SIG-M5 treated with dmso at 0.1 percent for 504 hours (cell line): ENCODE results near the gene ABO.
"Not testable (repeated sequence)": the region's sequence is repeated elsewhere in the genome, so short reads cannot be mapped to it uniquely, and the experiment has no call there.

ENCODE experiments used
- DNase-seq: peaks from one replicate; lab custom pipeline; 2025; ENCODE audit not compliant: unreplicated experiment; lab: John Stamatoyannopoulos, UW

Gene ABO

DNA sequence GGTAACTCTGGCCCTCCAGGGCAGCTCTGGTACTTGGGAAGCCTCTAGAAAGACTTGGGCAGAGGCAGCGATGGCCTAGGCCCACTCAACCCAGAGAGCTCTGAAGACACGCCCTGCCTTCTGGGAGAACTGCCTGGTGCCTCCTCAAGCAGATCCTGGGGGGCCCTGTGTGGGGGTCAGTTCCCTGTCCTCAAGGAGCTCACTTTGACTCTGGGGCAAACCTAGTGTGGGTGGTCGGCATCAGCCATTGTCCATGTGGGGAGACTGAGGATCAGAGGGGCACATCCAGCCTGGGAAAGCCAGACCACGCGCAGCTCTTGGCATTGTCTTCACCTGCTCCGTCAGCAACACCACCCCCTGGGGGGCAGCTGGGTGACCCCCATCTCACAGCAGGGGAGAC lies 28.0 kb downstream of the ABO start:
- DNase-seq, result no peak

DNA sequence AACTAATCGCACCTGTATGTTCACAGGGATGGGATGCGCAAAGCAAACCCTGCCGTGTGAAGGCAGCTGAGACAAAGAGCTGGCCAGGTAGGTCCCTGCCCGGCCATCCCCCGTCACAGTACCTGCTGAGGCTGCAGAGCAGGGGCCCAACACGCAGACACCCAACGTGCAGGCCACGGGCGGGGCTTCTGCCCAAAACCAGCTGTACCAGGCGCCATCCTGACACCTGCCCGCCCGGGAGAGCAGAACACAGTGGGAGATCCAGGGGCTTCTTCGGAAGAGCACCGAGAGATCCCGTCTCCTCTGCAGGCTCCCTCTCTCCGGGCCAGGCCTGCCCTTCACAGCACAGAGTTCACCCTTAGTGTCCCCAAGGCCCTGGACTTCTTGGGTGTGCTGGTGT lies 28.4 kb downstream of the ABO start:
- no peak for DNase-seq

DNA sequence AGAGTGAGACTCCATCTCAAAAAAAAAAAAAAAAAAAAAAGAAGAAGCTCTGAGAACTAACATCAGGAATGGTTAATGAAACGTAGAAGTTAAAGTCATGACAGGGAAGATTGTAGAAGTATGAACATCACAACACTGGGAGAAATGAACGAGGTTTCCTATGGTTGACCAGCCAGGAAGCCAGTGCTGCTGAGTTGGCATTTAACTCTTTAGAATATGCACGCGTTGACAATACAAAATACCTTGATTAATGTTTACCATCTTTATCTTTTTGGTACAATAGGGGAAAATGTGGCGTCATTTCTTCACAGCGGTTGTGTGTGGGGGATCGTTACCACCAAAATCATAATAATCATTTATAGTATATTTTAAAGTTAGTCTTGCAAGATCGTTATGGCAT lies 32.0 kb downstream of the ABO start:
- no peak for DNase-seq

DNA sequence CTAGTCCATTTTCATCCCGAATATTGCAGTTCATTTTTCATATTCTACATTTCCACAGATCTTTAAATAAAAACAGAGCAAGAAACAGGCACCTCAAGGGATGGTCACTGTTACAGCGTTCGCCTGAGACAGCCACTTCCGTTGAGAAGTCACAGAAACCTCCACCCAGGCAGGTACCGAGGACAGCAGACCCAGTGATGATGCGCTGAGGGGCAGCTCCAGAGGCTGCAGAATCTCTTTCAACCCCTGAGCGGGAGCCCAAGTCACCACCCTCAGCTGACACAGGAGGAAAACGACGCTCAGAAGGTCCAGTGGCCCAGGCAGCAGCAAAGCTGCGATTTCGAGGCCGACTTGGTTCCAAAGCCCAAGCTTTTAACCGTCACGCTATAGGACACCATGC lies 32.8 kb downstream of the ABO start:
- no peak for DNase-seq

DNA sequence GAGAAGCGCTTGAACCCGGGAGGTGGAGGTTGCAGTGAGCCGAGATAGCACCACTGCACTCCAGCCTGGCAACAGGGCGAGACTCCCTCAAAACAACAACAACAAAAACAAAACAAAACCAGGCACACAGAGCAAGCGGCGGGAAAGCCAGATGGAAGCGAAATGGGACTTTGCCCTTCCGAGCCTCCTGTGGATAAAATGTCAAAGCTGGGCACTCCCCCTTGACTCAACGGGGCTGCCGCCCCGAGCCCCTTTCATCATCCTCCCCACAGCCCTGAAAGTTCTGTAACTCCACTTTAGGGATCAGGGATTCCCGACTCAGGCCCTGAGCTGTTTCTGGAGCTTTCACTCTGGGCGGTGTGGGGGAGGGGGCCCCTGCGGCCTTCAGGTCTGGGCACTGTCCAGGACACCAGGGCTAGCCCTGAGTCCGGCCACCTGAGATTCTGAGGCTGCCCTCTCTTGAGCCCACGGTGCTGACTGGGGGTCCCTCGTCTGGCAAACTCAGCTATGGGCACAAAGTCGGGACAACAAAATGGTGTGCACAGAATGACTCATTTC lies 35.4 kb downstream of the ABO start:
- DNase-seq, result no peak

DNA sequence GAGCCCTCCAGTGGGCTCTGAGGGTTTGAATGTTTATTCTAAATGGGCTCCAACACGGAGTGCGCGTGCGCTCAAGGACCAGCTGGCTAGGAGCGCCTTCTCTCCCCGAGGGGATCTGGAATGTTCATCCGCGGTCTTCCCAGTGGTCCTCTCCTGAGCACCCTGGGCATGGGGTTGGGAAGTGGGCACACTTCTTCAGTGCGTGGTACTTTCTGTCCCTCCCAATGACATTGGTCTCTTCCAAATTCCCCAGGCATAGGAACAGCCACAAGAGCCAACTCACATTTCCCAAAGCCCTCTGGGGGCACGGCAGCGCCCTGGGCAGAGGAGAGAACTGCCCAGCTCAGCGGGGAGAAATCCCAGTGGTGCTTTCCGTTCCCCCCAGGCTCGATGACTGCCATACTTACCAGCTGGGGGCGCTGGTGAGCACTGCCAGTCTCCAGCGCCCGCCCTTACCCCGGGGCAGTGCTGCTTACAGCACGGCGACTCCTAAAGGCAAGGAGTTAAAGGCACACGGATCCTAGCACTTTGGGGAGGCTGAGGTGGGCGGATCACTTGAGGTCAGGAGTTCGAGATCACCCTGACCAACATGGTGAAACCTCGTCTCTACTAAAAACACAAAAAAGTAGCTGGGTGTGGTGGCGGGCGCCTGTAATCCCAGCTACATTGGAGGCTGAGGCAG lies 36.0 kb downstream of the ABO start:
- peak; percentile 29 for DNase-seq

DNA sequence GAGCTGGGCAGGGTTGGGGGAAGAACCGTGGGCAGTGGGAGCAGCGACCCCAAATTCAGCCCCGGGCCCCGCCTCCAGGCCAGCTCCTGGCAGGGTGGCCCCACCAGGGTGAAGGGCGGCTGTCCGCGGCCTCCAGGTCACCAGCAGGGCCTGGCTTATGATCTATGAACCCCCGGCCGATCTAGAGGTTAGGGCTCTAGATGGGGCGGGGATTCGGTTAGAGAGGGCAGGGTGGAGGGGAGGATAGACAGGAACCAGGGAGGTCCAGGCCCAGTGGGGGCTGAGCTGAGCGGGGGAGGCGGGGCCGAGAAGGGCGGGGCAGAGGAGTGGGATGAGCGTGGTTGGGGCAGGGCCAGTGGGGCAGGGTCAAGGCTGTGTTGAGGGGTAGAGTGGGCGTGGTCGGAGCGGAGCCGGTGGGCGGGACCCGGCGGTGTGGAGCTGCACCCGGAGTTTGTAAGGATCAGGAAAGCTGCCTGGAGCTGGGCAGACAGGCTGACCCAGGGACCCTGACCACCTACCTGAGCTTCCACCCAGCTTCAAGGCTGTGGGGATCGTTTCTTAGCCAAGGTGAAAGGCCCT lies 36.6 kb downstream of the ABO start:
- no peak for DNase-seq

DNA sequence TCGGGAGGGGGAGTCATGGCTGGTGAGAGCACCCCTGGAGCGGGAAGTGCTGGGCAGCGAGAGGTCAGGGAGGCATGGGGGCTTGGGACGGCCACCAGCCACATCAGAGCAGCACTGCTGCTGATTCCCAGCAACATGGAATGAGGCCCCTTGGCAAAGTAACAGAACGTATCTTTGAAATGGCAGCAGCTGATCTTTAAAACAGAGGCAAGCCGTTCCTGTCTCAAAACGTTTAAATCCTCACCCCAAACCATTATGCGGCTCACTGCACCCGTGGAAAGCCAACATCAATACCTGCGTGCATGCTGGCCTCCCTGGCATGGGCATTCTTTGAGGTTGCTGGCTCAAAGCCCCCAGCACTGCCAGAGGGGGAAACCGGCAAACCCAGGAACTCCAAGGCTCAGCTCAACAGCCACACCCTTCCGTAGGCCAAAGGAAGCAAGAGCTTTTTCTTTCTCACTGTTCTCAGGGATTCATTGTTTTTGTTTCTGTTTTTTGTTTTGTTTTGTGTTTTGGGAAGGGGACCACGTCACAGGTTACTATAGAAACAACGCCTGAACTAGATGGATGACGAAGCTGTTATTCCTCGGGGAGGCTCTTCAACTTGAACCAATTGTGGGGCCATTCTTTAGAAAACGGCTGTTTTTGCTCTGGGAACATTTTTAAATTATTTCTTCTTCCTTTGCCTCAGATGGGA lies 37.8 kb downstream of the ABO start:
- DNase-seq, result no peak

DNA sequence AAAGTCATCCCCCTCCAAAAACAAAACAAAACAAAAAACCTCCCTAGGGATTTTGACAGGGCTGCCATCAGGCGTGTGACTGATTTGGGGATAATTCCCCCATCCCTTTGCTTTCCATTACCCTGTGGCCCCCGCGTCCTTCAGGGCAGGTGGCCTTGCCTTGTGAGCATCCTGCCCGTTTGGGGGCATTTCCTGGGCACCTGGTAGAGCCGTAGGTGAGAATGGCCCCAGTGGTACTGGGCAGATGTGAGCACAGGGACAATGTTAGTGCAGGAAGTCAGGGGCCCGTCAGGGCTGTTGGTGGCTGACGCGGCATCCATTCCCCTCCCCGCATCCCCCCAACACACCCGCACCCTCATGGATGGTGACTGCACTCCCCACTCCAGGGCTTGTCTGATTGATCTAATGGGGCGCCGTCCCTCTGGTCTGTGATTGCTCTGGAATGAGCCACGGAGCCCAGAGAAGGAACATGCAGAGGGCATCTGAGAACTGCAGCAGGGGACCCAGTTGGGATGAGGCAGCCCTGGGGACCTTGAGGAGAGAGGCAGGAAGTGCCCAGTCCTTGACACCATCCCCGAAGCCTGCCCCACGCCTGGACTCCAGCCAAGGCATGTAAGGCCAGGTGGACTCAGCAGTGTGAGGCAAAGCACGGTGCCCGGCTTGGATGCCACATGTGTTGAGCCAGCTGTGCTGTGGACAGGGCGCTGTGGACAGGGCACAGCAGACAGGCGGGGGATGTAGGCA lies 38.5 kb downstream of the ABO start:
- not testable (repeated sequence) for DNase-seq

DNA sequence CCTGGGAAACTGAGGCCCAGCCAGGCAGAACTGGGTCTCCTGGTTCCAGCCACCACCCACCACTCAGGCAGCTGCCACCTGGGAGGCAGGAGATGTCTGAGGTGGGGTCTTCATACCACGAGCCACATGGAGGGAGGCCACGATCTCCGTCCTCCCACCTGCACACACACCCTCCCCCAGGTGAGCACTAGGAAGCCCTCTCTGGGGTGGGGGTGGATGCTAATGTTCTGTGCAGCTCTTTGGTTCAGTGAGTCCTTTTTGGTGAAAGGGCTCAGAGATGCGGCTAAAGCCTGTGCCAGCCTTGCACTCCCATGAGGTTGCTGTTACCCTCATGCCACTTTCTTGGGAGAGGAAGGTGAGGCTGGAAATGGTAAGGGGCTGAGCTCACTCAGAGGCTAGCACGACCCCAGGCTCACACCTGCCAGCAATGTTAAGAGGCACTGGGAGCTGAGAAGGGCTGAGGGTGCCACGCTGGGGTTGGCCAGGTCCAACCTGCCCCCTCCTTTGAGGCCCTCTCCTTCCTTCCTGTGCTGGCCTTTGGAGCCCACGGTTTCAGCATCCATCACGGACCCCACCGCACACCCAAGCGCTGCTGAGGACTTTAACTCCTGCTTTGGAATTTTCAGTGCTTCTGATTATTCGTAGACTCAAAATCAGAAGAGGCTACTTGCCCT lies 39.3 kb downstream of the ABO start:
- DNase-seq, result no peak

DNA sequence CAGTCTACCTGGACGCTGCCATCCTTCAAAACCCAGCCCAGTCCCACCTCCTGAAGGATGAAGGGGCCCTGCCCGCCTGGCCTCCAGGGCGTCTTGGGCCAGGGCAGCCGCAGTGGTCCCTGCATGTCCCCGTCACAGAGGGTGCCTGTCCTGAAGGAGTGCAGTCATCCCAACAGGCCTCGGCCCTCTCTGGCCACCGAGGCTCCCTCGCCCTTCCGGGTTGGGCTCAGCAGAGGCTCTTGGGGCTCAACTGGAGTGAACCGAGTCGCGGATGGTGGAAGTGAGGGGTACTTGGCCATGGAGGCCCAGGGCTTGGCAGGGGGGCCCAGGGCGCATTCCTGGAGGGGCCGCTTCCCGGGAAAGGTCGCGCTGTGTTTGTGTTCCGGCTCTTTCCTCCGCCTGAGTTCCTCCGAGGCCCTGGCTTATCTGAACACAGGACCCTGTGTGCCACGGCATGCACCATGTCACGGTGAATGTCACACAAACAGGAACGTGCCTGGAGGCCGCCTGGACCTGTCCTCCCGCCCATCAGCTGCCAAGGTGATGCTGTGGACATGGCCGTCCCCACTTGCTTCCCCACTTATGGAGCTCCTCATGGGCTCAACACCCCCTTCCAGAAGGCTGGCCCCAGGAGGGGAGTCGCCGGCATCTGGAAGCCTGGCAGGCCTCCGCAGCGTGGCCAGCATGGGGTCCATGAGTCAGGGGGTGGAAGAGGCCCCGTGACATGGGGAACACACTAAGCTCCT lies 40.3 kb downstream of the ABO start:
- no peak for DNase-seq

DNA sequence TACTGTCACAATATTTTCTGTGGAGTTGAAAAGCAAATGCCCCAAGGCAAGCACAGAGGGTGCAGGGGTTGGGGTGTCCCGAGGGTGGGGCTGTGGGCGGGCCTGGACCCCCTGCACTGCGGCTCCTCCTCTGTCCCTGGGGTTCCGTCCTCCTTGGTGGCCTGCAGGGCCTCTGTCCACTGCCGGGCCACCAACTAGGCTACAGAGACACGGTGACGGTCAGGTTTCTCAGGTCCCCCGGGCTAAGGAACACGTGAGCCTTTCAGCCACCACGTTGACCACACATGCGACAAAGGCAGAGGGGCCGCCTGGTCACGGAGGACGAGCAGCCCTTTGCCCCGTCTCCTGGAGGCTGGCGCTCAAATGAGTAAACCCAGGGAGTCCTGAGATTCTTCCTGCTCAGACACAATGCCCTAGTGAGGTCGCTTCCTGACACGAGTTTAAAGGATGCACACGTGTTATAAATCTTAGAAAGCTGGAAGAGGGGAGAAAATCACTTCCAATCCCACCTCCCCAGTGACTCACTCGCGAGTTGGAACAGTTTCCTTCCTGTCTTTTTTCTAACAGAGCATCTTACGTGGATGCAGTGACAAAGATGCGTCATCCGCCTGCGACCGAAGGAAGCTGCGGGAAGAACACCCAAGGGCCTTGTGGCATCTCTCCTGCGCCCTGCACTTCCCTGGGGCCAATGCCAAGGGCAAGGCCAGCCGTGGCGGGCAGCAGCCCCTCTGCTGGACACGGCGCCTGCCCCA lies 41.1 kb downstream of the ABO start:
- no peak for DNase-seq

DNA sequence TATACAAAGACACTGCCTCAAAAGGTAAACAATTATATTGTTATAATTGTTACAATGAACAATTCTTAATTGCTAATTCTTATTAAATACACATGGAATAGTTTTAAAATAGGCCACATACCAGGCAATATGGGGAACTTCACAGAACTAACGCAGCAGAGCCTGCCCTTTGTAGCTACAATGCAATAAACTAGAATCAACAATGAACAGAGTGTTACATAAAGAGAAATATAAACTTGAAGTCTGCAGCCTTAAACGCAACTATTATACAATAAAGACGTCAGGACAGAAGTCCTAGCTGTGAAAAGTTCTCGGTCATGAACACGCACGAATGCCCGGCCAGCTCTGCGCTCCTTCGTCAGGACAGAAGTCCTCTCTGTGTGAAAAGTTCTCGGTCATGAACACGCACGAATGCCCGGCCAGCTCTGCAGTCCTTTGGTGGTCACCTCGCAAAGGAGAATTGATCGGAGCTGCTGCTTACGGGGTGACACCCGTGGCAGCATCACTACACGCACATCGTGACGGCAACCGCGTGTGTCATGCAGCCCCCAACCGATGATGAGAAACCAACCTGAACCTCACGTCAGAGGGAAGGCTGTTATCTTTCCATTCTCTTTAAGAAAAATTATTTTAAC lies 43.0 kb downstream of the ABO start:
- not testable (repeated sequence) for DNase-seq

DNA sequence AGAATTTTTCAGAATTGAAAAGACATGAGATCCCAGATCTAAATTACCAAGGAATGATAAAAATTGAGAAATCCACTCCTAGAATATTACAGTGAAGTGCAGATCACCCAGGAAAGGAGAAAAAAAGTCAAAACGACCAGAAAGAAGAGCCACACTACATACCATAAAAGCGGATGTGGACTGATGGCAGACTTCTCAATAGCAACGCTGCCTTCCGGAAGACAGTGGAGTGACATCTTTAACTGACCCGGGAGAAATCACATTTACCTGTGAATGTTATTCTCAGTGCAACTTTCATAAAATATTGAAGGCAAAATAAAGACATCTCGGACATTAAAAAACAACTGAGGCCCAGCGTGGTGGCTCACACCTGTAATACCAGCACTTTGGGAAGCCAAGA lies 44.5 kb downstream of the ABO start:
- DNase-seq, result not testable (repeated sequence)

DNA sequence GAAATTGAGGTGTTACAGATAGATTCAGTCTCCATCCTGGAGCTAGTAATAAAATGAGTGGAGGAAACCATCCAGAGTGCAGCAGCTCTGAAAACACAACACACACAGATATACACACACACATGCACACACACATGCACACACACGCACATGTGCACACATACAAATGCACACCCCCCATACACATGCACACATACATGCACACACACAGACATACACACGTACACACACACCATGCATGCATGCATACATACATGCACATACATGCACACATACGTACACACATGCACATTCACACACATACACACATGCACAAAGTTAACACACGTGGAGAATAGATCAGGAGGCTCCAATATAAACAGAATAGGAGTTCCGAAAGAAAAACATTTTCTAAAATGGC lies 44.9 kb downstream of the ABO start:
- DNase-seq, result no peak

DNA sequence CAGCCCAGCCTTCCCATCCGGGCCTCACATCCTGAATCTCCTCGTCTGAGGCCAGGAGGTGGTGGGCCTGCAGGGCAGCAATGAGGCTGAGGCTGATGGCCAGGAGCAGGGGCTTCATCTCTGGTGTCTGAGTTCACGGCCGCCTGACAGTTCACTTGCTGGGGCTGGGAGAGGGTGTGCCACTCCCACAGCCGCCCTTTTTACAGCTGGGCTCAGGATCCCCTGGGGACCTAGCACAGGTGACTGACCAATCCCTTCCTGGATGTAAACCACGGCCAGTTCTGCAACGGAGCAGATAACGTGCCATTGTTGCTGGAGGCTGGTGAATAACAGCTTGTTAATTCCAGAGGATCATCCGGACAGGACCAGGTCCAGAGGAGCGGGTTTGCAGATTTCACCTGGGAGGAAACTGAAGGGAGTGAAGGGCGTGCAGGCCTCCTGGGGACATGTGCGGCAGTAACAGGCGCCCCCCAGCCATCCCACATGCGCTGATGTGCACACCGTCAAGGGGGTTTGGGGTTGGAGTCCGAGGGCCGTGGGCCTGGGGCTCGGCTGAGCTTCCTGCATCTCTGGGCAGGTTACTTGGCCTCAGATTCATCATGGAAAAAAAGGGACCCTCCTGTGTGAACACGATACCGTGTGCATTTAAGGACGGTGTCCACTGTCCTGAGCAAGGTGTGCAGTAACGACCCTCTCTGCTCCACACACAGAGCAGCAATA lies 46.4 kb downstream of the ABO start:
- DNase-seq, result not testable (repeated sequence)

DNA sequence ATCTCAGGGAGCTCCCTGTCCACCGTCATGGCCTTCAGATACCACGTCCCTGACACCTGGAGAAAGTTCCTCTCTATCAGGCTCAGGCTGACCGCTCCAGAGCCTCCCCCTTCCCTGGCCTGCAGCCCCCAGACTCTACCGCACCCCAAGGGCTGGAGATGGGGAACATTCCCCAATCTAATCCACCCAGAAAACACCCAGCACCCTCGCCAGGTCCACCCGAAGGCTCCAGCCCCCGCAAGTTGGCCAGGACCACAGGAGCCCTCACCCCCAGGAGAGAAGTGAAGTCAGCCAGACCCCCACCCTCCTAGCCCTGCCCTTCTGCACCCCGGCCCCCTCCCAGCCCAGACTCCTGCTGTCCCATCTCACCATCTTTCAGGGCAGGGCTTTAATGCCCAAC lies 47.0 kb downstream of the ABO start:
- DNase-seq, result not testable (repeated sequence)

DNA sequence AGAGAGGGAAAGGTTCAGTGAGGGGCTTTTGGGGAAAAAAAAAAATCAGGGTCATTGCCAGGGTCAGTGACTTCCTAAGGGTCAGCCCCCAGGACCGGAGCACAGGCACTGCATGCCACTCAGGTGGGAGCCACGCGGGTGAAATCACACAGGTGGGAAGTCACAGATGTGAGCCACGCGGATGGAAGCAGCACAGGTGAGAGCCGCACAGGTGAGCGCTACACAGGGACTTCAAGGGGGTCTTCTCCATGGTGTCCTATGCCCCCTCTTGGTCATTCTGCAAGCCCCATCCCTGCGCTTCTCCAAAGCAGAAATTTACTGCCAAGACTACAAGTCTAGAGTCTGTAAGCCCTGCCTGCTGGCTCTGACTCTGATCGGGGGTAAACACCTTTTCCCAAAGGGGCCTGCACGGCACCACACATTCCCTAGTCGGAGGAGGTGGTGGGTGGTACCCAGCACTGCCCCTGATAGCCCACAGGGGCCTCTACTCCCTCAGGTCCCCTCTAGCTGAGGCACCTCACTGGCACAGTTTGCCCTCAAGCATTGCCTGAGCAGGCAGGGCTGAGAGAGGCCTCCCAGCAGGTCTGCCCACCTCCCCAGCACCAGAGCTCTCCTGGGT lies 47.6 kb downstream of the ABO start:
- no peak for DNase-seq
